GM12878 (cell line): ENCODE results near the gene ZNF10. TPM values are rescaled to one million over a fixed set of nuclear protein-coding genes. Genes with fewer than 3 reads are reported as not detected.

Experiments used
- BHLHE40 ChIP-seq, 2 experiments: fragments of 450-650 bp in 1 of 2; IDR thresholded peaks; 2 replicates each; pipeline ENCODE4 v1.6.1; 2011 to 2017; ENCODE audit warnings: low read depth in 2 of 2, borderline replicate concordance in 1 of 2, improper control_type of control experiment in 1 of 2, low read length in 1 of 2, mild to moderate bottlenecking in 1 of 2
- FOXM1 ChIP-seq: IDR thresholded peaks from 2 replicates; pipeline ENCODE4 v1.6.1; 2012; ENCODE audit warnings: low read depth, mild to moderate bottlenecking, inconsistent platforms, low read length, moderate library complexity
- HCFC1 ChIP-seq: fragments of 150-350 bp; IDR thresholded peaks from 2 replicates; pipeline ENCODE4 v1.6.1; 2014; ENCODE audit warnings: low read length
- HDGF ChIP-seq: fragments of 450-650 bp; IDR thresholded peaks from 2 replicates; pipeline ENCODE4 v1.6.1; 2016; ENCODE audit warnings: antibody characterized with exemption
- HSF1 ChIP-seq: fragments of 150-350 bp; IDR thresholded peaks from 2 replicates; pipeline ENCODE4 v1.6.1; 2014; ENCODE audit warnings: mild to moderate bottlenecking, low read depth, low read length
- JUNB ChIP-seq: IDR thresholded peaks from 2 replicates; pipeline ENCODE4 v1.6.1; 2016; ENCODE audit warnings: antibody characterized with exemption, mild to moderate bottlenecking
- RELB ChIP-seq: fragments of 450-650 bp; IDR thresholded peaks from 2 replicates; pipeline ENCODE4 v1.6.1; 2017; ENCODE audit warnings: low read depth, mild to moderate bottlenecking, moderate library complexity
- SP1 ChIP-seq: IDR thresholded peaks from one replicate; pipeline ENCODE4 v1.6.1; 2011; ENCODE audit warnings: low read depth, low read length
- SREBF2 ChIP-seq: IDR thresholded peaks from 2 replicates; pipeline ENCODE4 v1.6.1; 2012; ENCODE audit warnings: mild to moderate bottlenecking, low read length
- STAT3 ChIP-seq: IDR thresholded peaks from 2 replicates; pipeline ENCODE4 v1.6.1; 2011; ENCODE audit warnings: low read depth, low read length, improper control_type of control experiment
- polyA plus RNA-seq, 11 experiments: library from polyadenylated mRNA; depleted of rRNA in 4 of 11; unstranded in 6 of 11; stranded (reverse) in 5 of 11; fragments of >200 nt; fragmentation: Nextera tagmentation in 4 of 11; fragmentation: Illumina TruSeq in 1 of 11; extraction: Ambion mirVana in 4 of 11; extraction: Trizol in 1 of 11; gene quantifications; 1 replicate in 1 of 11; 2 replicates in 10 of 11; pipeline versions ENCODE4 v1.2.1 to v1.2.3, GENCODE V29; 2011 to 2016; ENCODE audit warnings: inconsistent platforms in 2 of 11, missing spikeins in 2 of 11, low read depth in 1 of 11
- total RNA-seq, 4 experiments: library from RNA; depleted of rRNA in 3 of 4; stranded (reverse); fragments of >200 nt in 3 of 4; fragmentation: Illumina TruSeq in 1 of 4; extraction: Trizol in 1 of 4; gene quantifications; 2 replicates each; pipeline versions ENCODE4 v1.2.1 to v1.2.3, GENCODE V29; 2013 to 2021
- TF ChIP-seq, protein P1 (sequence below): fragments of 450-650 bp; formaldehyde crosslinking; IDR thresholded peaks from 2 replicates; pipeline ENCODE4 v1.4.0; 2020; ENCODE audit warnings: mild to moderate bottlenecking, moderate library complexity
- TF ChIP-seq, protein P2 (sequence below): IDR thresholded peaks from 2 replicates; pipeline ENCODE4 v1.6.1; 2011; ENCODE audit warnings: borderline replicate concordance, low read depth, mild to moderate bottlenecking, moderate library complexity, mixed read lengths, low read length; ENCODE audit not compliant: insufficient read depth; ENCODE audit errors: extremely low read length
- TF ChIP-seq, protein P3 (sequence below): fragments of 450-650 bp; formaldehyde crosslinking; IDR thresholded peaks from 2 replicates; pipeline ENCODE4 v1.4.0; 2022; ENCODE audit warnings: mild to moderate bottlenecking, moderate library complexity
- TF ChIP-seq, protein P4 (sequence below): fragments of 450-650 bp; IDR thresholded peaks from 2 replicates; pipeline ENCODE4 v1.6.1; 2017; ENCODE audit warnings: mild to moderate bottlenecking

Gene ZNF10
- total and polyA plus RNA-seq, 10 of the 15 experiments (the other 5 are each of a cell fraction or from before 2014, with no cell fraction given) = 1.7 to 4.2 (median 2.9) TPM

DNA sequence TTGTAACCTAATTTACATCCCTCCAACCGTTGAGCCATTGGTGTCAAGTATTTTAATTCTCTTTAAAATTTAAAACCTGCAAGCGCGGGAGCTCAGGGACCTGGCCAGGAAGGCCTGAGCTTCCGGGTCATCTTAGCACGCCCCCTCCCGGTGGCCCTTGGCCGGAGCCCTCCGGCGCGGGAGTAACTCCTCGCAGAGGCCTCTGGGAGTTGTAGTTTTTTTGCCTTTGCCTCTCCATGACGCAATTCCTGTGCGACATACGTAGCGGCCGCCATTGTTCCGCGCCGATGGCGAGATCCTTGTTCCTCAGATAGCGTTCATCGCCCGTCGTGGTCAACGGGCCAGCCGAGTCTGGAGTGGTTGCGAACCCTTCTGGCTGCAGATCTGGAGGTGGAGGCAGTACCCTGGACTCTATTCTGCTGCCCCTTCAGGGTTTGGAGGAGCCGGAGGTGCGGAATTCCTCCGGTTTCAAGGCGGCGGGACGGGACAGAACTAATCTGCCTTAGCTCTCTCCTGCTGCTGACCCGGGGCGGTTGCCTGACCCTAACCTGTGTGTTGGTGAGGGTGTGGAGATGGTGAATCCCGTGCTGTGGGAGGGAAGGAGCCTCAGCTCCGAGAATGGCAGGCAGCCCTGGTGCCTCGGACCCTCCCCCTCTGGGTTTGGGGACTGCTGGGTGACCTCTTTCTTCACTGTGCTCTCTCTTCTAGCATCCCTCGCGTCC is 51.0 kb downstream of the ZNF10 start, which contains the start of gene ZNF268 (continued):
- TF ChIP-seq, protein P1, sequence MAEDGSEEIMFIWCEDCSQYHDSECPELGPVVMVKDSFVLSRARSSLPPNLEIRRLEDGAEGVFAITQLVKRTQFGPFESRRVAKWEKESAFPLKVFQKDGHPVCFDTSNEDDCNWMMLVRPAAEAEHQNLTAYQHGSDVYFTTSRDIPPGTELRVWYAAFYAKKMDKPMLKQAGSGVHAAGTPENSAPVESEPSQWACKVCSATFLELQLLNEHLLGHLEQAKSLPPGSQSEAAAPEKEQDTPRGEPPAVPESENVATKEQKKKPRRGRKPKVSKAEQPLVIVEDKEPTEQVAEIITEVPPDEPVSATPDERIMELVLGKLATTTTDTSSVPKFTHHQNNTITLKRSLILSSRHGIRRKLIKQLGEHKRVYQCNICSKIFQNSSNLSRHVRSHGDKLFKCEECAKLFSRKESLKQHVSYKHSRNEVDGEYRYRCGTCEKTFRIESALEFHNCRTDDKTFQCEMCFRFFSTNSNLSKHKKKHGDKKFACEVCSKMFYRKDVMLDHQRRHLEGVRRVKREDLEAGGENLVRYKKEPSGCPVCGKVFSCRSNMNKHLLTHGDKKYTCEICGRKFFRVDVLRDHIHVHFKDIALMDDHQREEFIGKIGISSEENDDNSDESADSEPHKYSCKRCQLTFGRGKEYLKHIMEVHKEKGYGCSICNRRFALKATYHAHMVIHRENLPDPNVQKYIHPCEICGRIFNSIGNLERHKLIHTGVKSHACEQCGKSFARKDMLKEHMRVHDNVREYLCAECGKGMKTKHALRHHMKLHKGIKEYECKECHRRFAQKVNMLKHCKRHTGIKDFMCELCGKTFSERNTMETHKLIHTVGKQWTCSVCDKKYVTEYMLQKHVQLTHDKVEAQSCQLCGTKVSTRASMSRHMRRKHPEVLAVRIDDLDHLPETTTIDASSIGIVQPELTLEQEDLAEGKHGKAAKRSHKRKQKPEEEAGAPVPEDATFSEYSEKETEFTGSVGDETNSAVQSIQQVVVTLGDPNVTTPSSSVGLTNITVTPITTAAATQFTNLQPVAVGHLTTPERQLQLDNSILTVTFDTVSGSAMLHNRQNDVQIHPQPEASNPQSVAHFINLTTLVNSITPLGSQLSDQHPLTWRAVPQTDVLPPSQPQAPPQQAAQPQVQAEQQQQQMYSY (CRISPR knock-in tag) = no peak
- TF ChIP-seq HSF1 = peak; percentile 57; the same call in 1 of the 2 replicates
- TF ChIP-seq BHLHE40 (IDR thresholded peaks at IDR 0.05; ENCODE audit: borderline replicate concordance in 1 of 2, low read depth in 2 of 2, low read length in 1 of 2) = peak in 1 of 2 experiments; percentile 55; a peak in 2 of 4 replicates
- no peak for TF ChIP-seq STAT3
- TF ChIP-seq RELB = peak; percentile 80
- no peak for TF ChIP-seq JUNB
- 0 out of 2 replicates have a peak, but pooled peaks have one; percentile 29 for TF ChIP-seq FOXM1
- TF ChIP-seq HDGF = no peak
- no peak for TF ChIP-seq SREBF2
- TF ChIP-seq, protein P2, sequence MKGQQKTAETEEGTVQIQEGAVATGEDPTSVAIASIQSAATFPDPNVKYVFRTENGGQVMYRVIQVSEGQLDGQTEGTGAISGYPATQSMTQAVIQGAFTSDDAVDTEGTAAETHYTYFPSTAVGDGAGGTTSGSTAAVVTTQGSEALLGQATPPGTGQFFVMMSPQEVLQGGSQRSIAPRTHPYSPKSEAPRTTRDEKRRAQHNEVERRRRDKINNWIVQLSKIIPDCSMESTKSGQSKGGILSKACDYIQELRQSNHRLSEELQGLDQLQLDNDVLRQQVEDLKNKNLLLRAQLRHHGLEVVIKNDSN = no peak
- TF ChIP-seq, protein P3, sequence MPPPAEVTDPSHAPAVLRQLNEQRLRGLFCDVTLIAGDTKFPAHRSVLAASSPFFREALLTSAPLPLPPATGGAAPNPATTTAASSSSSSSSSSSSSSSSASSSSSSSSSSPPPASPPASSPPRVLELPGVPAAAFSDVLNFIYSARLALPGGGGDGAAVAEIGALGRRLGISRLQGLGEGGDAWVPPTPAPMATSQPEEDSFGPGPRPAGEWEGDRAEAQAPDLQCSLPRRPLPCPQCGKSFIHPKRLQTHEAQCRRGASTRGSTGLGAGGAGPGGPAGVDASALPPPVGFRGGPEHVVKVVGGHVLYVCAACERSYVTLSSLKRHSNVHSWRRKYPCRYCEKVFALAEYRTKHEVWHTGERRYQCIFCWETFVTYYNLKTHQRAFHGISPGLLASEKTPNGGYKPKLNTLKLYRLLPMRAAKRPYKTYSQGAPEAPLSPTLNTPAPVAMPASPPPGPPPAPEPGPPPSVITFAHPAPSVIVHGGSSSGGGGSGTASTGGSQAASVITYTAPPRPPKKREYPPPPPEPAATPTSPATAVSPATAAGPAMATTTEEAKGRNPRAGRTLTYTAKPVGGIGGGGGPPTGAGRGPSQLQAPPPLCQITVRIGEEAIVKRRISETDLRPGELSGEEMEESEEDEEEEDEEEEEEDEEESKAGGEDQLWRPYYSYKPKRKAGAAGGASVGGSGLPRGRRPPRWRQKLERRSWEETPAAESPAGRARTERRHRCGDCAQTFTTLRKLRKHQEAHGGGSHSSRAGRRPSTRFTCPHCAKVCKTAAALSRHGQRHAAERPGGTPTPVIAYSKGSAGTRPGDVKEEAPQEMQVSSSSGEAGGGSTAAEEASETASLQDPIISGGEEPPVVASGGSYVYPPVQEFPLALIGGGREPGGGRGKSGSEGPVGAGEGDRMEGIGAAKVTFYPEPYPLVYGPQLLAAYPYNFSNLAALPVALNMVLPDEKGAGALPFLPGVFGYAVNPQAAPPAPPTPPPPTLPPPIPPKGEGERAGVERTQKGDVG (CRISPR knock-in tag) = no peak
- TF ChIP-seq, protein P4, sequence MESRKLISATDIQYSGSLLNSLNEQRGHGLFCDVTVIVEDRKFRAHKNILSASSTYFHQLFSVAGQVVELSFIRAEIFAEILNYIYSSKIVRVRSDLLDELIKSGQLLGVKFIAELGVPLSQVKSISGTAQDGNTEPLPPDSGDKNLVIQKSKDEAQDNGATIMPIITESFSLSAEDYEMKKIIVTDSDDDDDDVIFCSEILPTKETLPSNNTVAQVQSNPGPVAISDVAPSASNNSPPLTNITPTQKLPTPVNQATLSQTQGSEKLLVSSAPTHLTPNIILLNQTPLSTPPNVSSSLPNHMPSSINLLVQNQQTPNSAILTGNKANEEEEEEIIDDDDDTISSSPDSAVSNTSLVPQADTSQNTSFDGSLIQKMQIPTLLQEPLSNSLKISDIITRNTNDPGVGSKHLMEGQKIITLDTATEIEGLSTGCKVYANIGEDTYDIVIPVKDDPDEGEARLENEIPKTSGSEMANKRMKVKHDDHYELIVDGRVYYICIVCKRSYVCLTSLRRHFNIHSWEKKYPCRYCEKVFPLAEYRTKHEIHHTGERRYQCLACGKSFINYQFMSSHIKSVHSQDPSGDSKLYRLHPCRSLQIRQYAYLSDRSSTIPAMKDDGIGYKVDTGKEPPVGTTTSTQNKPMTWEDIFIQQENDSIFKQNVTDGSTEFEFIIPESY = peak; percentile 54; the same call in 1 of the 2 replicates
- TF ChIP-seq HCFC1 = peak; percentile 98
- peak; percentile 68 for TF ChIP-seq SP1
